ENCODE results near the gene TM4SF20.
"Not testable (repeated sequence)": the region's sequence is repeated elsewhere in the genome, so short reads cannot be mapped to it uniquely, and the experiment has no call there.

TM4SF20 gene

DNA sequence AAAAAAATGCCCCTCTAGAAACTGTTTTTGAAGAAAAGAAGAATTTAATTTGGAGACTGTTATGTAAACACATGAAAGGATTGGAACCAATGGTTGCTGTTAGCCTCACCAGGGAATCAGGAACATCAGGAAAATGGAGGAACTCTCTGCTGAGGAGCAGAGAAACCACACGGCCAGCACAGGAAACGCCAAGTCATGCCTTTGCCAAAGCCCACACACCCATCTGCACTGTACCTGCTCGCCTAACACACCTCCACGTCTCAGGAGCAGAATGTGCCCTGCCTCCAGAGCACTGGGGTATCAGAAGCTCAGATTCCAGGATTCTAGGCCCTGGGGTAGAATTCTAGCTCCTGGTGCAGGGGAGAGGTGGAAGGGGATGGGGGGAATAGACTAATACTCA is 18.5 kb upstream of the TM4SF20 start:
- no peak for DNase-seq (ENCODE audit: extremely low read depth, low read depth)
- TF ChIP-seq, protein P1, sequence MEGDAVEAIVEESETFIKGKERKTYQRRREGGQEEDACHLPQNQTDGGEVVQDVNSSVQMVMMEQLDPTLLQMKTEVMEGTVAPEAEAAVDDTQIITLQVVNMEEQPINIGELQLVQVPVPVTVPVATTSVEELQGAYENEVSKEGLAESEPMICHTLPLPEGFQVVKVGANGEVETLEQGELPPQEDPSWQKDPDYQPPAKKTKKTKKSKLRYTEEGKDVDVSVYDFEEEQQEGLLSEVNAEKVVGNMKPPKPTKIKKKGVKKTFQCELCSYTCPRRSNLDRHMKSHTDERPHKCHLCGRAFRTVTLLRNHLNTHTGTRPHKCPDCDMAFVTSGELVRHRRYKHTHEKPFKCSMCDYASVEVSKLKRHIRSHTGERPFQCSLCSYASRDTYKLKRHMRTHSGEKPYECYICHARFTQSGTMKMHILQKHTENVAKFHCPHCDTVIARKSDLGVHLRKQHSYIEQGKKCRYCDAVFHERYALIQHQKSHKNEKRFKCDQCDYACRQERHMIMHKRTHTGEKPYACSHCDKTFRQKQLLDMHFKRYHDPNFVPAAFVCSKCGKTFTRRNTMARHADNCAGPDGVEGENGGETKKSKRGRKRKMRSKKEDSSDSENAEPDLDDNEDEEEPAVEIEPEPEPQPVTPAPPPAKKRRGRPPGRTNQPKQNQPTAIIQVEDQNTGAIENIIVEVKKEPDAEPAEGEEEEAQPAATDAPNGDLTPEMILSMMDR (IDR thresholded peaks at IDR 0.05; ENCODE audit: low read depth, low read length): no peak

DNA sequence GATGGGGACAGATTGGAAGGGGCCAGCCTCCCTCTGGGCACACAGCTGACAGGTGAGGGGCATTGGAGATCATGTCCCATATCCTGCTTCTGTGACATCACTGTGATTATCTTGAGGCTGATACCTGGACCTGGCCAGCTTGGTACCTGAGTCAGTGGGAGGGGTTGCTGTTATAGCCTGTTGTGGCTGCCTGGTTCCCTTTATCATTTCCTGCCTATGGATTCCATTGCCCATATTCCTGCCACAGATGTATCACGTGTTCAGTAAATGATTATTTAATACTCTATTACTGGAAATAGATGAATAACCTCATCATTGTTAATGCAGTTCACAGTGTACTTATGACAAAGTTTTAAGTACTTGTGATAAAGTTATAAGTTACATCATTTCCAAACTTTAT is 16.4 kb upstream of the TM4SF20 start:
- TF ChIP-seq, protein P1 (IDR thresholded peaks at IDR 0.05; ENCODE audit: low read depth, low read length): no peak
- DNase-seq (ENCODE audit: extremely low read depth, low read depth): no peak

DNA sequence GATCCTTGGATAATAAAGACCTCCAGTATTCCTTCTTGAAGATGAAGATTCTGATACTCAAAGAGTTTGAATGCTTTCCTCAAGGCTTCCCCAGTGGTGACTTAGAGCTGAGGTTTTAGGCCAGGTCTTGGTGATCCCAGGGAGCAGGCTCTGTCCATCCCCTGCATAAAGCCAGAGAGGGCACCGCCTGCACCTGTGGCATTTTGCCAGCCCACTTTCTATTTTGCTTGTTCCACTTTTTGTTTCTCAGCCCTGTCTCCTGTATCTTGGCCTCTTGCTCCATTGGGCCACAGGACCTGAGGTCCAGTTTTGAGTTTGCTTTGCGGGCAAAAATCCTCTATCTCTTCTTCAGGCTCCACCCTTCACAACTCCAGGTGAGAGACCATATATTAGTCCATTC is 15.3 kb upstream of the TM4SF20 start:
- TF ChIP-seq, protein P1 (IDR thresholded peaks at IDR 0.05; ENCODE audit: low read depth, low read length): no peak
- DNase-seq (ENCODE audit: extremely low read depth, low read depth): no peak

DNA sequence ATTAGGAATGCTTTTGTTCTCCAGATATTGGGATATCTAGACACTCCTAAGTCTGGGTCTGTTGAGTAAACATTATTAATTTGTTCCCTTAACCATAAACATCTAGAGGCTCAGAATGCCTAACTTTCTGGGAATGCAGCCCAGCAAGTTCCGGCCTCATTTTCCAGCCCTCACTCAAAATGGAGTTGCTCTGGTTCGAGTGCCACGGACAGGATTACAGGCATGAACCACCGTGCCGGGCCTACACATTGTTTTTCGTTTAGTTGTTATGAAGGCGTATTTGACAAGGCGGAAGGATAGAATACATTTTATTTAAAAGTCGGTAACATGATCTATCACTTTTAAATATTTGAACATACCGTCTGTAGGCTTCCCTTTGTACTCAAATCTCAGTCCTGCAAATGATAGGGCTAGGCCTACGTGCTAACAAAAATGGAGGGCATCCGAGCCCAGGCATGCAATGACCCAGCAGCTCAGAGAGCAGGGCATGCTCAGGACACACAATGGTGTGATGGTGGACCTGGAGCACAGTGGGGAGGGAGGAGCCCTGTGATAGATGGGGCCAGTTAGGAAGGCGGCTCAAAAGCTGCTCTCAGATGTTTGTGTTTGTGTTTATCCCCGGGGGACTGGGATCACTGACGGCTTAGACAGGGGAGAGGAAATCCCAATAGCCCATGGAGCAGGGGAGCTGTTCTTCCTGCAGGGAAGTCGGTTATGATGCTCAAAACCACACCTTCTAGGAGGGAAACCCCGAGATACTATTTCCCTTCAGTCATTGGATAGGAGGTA is 11.6 kb upstream of the TM4SF20 start:
- TF ChIP-seq, protein P1 (IDR thresholded peaks at IDR 0.05; ENCODE audit: low read depth, low read length): no peak
- DNase-seq (ENCODE audit: extremely low read depth, low read depth): no peak

DNA sequence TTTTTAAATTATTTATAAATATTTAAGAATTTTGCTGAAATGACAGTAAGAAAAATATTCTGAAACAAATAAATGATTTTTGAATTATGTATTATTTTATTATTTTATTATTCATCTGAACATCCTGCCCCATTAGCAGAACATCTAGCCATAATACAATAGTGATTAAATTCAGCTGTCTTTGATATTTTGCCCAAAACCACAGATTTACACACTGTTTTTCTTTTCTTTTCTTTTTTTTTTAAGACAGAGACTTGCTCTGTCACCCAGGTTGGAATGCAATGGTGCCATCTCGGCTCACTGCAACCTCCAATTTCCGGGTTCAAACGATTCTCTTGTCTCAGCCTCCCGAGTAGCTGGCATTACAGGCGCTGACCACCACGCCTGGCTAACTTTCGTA is 10.6 kb upstream of the TM4SF20 start:
- no peak for DNase-seq (ENCODE audit: extremely low read depth, low read depth)
- TF ChIP-seq, protein P1 (IDR thresholded peaks at IDR 0.05; ENCODE audit: low read depth, low read length): no peak

DNA sequence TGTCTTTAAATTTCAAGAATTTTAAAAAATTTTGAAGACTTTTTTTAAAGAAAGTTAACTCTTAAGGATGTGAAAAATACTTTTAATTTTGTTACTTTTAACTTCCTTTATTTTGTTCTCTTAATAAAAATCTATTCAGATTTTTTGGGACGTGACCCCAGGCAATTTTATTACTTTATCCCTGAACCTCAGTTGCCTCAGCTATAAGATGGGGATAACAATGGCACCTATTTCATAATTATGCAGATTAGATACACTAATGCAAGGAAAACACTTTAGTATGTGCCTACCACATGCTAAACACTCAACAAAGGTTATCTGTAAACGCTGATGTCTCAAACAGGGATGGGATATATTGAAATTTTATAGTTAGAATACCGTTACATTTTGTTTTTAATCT is 10.1 kb upstream of the TM4SF20 start:
- TF ChIP-seq, protein P1 (IDR thresholded peaks at IDR 0.05; ENCODE audit: low read depth, low read length): no peak
- DNase-seq (ENCODE audit: extremely low read depth, low read depth): no peak

DNA sequence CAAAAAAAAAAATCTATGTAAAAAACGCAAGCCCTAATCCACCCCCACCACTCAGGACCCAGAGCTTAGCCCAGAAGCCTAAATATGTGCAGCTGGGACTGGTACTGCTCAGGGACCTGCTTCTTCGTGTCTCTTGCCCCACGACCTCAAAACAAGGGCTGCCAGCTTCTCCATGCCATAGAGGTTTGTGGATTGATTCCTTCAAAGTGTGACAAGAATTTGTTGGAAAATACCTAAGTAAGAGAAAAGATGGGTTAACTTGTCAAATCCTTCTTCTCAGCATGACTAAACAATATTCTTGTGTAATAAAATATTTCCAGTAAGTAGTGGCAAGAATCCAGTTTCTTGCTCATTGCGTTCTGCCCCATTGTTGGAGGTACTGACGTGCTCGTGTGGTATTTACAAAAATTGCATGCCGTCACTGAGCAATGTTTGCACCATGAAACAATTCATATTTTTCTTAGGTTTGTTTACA is 9.5 kb upstream of the TM4SF20 start:
- TF ChIP-seq, protein P1 (IDR thresholded peaks at IDR 0.05; ENCODE audit: low read depth, low read length): no peak
- peak; percentile 89 for DNase-seq (ENCODE audit: extremely low read depth, low read depth)

DNA sequence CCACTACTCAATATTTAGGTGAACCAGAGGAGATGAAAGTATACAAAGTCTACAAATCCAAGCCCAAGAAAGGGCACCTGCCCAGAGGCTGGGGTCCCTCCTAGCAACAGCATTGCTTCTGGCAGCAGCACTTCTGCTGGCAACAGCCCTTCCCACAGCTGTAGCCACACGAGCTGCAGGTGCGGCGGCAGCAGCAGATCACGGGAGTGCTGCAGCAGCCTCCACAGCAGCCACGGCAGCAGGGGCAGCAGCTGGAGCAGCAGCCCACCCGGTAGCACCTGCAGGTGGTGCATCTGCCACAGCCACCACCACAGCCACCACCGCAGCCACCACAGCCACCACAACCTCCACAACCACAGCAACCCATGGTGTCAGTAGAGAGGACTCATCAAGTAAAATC is 8.5 kb upstream of the TM4SF20 start, which contains the start of gene SCYGR1:
TSS of gene SCYGR1 (minus strand) at position 367 of the 400 bp plus-strand sequence. CDS start at position 367, 0 bp downstream.
- DNase-seq (ENCODE audit: extremely low read depth, low read depth): not testable (repeated sequence)

Measured in AG09319 (cell line).